Ovary (tissue), 9 donors: ENCODE data around the gene FAM20C. TPM values are rescaled to one million over a fixed set of nuclear protein-coding genes. Genes with fewer than 3 reads are reported as not detected.

ENCODE experiments used
- DNase-seq, 5 donors: peaks; one replicate each; pipeline ENCODE4 v3.0.0-alpha.2; 2019 to 2020
- H3K27ac ChIP-seq, 2 donors: fragments of 200-600 bp; one replicate each; pipeline versions ENCODE4 v1.5.1 to v1.8.0; 2019 to 2022
- H3K27me3 ChIP-seq: fragments of 200-600 bp; one replicate; pipeline ENCODE4 v1.8.0; 2022
- H3K36me3 ChIP-seq: fragments of 200-600 bp; sonication (generic); one replicate; pipeline ENCODE4 v1.5.1; 2019
- H3K4me1 ChIP-seq: one replicate; pipeline ENCODE4 v1.8.1; 2013; ENCODE audit warnings: mild to moderate bottlenecking, moderate library complexity; ENCODE audit not compliant: insufficient read depth
- H3K4me3 ChIP-seq: fragments of 200-600 bp; sonication (generic); one replicate; pipeline ENCODE4 v1.5.1; 2017
- H3K9me3 ChIP-seq, 2 donors: fragments of 200-600 bp in 1 of 2; sonication (generic) in 1 of 2; one replicate each; pipeline versions ENCODE4 v1.5.1 to v1.8.1; 2013 to 2019; ENCODE audit warnings: mild to moderate bottlenecking in 1 of 2, moderate library complexity in 1 of 2
- EP300 ChIP-seq: sonication (generic); formaldehyde crosslinking; IDR thresholded peaks from one replicate; pipeline ENCODE4 v1.6.1; 2017; ENCODE audit warnings: antibody characterized with exemption
- POLR2A ChIP-seq: fragments of 450-650 bp; IDR thresholded peaks from one replicate; pipeline ENCODE4 v1.6.1; 2017; ENCODE audit warnings: antibody characterized with exemption, mild to moderate bottlenecking, moderate library complexity
- WGBS, 3 donors: extraction: QIAGEN DNeasy Blood & Tissue Kit in 1 of 3; methylation state at CpG; one replicate each; pipeline versions ENCODE4 v1.1.5 to v1.1.7; 2013 to 2017; 5-methylcytosine and 5-hydroxymethylcytosine counted together
- intact Hi-C, 4 donors: fragments of 100-400 bp; cut with DNase I; formaldehyde crosslinking; loops; one replicate each; pipeline versions ENCODE4 v1.11.0 to v1.15.1; 2022 to 2023
- polyA plus RNA-seq, 2 donors: library from polyadenylated mRNA; stranded (reverse); fragments of 200-250 nt in 1 of 2; fragments of 350-450 nt in 1 of 2; fragmentation: Illumina TruSeq in 1 of 2; extraction: RNeasy Lipid Tissue Mini Kit (QIAGEN cat#74804) in 1 of 2; gene quantifications; one replicate each; pipeline ENCODE4 v1.2.3, GENCODE V29; 2013 to 2014
- total RNA-seq, 7 donors: library from RNA; depleted of rRNA in 2 of 7; stranded (reverse); fragments of >200 nt in 2 of 7; fragmentation: NEBNext Ultra II Directional in 3 of 7; extraction: Animal tissue kit (Norgen Biotek cat#: 25700) in 3 of 7; gene quantifications; one replicate each; pipeline versions ENCODE4 v1.1.0 to v1.2.4, GENCODE V29; 2016 to 2023
- TF ChIP-seq, protein P1 (sequence below), 3 donors: fragments of 450-650 bp in 2 of 3; fragments of 200-600 bp in 1 of 3; IDR thresholded peaks; one replicate each; pipeline versions ENCODE4 v1.5.1 to v1.8.0; 2016 to 2022; ENCODE audit warnings: antibody characterized with exemption in 3 of 3, mild to moderate bottlenecking in 1 of 3
- donor health status: DM: no; HTN: no; CAD: no; lungs with moderate emphysema.
- donor health status: DM: no; HTN: no; CAD: no.
- donor health status: Bipolar disorder and iron deficiency.
- donor health status: DM: yes; HTN: yes; CAD: no.
- donor health status: DM: no; HTN: no; CAD: no.
- donor health status: DM: yes; HTN: yes; CAD: no.

FAM20C gene
- total and polyA plus RNA-seq, 9 donors = 6.2 to 80.4 (median 33.5) TPM

DNA sequence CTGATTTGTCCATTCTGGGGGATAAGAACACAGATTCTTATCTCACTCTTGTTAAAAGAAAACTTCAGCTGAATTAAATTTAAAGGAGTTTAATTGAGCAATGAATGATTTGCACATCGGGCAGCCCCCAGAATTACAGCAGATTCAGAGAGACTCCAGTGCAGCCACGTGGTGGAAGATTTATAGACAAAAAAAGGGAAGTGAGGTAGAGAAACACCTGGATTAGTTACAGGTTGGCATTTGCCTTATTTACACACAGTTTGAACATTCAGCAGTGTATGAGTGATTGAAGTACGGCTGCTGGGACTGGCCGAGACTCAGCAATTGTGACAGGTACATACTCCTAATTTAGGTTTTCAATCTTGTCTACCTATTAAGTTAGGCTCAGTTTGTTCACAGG is 46.5 kb upstream of the FAM20C start:
- H3K27ac ChIP-seq = no peak overlapping the region
- H3K9me3 ChIP-seq = no peaks in the 10 kb centered on the region
- peaks cover 24% of the 10 kb centered on the region for H3K4me1 ChIP-seq
- H3K4me3 ChIP-seq = no peak overlapping the region
- no peaks in the 10 kb centered on the region for H3K36me3 ChIP-seq
- no peak for DNase-seq
- TF ChIP-seq, protein P1, sequence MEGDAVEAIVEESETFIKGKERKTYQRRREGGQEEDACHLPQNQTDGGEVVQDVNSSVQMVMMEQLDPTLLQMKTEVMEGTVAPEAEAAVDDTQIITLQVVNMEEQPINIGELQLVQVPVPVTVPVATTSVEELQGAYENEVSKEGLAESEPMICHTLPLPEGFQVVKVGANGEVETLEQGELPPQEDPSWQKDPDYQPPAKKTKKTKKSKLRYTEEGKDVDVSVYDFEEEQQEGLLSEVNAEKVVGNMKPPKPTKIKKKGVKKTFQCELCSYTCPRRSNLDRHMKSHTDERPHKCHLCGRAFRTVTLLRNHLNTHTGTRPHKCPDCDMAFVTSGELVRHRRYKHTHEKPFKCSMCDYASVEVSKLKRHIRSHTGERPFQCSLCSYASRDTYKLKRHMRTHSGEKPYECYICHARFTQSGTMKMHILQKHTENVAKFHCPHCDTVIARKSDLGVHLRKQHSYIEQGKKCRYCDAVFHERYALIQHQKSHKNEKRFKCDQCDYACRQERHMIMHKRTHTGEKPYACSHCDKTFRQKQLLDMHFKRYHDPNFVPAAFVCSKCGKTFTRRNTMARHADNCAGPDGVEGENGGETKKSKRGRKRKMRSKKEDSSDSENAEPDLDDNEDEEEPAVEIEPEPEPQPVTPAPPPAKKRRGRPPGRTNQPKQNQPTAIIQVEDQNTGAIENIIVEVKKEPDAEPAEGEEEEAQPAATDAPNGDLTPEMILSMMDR (IDR thresholded peaks at IDR 0.05) = no peak
- TF ChIP-seq POLR2A (no peak), EP300 (no peak)
- WGBS, 3 donors = 72 to 76% (median 74%) methylated on average over 4 of the region's 4 CpGs
- intact Hi-C loops = loop anchor here in 1 of 4 donors (5.0 kb wide), 1 partner anchor 46 kb away; the partner anchor contains the start of gene FAM20C
- H3K27me3 ChIP-seq = no peaks in the 10 kb centered on the region

DNA sequence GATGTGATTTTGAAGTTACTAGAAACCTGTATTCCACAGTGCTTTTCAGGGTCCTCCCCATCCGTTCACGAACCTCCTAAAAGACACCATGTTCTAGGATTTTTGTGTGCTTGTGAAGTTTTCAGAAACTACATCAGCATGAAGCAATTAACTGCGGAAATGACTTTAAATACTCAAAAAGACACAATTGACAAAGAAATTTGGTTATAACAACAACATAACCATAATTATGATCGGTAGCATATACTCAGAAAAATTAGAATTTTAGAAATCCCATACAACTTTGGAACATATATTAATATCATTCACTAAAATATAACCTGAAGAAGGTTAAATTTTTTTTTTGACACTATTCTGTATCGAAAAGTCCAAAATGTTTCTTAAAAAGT is 43.8 kb upstream of the FAM20C start:
- H3K9me3 ChIP-seq = no peaks in the 10 kb centered on the region

DNA sequence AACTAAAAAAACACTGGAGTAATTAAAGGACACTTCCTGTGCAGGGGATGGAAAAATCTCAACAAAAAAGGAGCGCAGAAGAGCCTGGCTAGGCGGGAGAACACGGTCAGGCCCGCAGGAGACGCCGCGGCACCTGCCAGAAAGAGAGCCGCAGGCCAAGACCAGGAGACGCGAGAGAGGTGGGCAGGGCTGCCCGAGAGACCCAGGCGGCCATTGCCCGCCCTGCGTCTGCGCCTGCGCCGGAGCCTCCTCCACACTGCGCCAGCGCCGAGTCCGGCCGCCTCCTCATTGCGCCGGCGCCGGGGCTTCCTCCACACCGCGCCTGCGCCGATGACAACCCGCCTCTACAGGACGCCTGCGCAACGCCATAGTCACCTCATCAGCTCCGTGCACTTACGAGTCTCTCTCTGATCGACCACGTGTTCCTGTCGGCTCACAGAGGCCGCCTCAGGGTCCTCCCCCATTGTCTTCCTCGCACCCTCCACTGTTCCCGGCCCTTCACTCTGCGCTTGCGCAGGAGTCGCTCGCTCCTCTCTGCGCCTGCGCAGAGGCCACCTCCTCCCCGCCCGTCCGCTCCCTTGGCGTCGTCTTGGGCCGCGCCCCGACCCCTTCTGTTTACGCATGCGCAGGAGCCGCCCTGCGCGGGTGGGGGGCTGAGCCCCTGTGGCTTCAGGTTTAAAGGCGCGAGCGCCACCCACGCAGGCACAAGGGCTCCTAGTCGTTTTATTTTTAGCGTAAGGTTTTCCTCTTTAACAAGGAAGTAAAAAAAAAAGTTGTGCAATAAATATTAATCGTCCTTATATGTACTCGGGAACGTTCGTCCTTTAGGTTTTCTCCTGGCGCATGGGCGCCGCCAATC is 43.2 kb upstream of the FAM20C start:
- H3K36me3 ChIP-seq = no peaks in the 10 kb centered on the region
- H3K27me3 ChIP-seq = no peaks in the 10 kb centered on the region
- 1% methylated on average over 70 to 74 of the region's 74 CpGs for WGBS, 3 donors
- peak overlapping the region; percentile 90 to 94 for H3K27ac ChIP-seq
- intact Hi-C loops = loop anchor here in 1 of 4 donors (5.0 kb wide), 1 partner anchor 43 kb away; the partner anchor contains the start of gene FAM20C
- TF ChIP-seq POLR2A = peak; percentile 87
- TF ChIP-seq EP300 = no peak
- TF ChIP-seq, protein P1 (IDR thresholded peaks at IDR 0.05) = no peak
- H3K4me1 ChIP-seq = peaks cover 9% of the 10 kb centered on the region
- peak; percentile 97 to 99 (median 98) for DNase-seq
- H3K9me3 ChIP-seq = no peaks in the 10 kb centered on the region
- H3K4me3 ChIP-seq = peak overlapping the region; percentile 59

More for the DNA sequence above, 43.8 kb upstream of the FAM20C start:
- H3K36me3 ChIP-seq = no peaks in the 10 kb centered on the region
- peak overlapping the region; percentile 90 to 94 for H3K27ac ChIP-seq
- no peaks in the 10 kb centered on the region for H3K27me3 ChIP-seq
- intact Hi-C loops = loop anchor here in 1 of 4 donors (5.0 kb wide), 1 partner anchor 44 kb away; the partner anchor contains the start of gene FAM20C
- WGBS, 3 donors = 73 to 79% (median 74%) methylated on average over 5 of the region's 5 CpGs
- TF ChIP-seq EP300 (no peak), POLR2A (no peak)
- TF ChIP-seq, protein P1 (IDR thresholded peaks at IDR 0.05) = no peak
- H3K4me3 ChIP-seq = peak overlapping the region; percentile 59
- peaks cover 10% of the 10 kb centered on the region for H3K4me1 ChIP-seq
- no peak for DNase-seq

DNA sequence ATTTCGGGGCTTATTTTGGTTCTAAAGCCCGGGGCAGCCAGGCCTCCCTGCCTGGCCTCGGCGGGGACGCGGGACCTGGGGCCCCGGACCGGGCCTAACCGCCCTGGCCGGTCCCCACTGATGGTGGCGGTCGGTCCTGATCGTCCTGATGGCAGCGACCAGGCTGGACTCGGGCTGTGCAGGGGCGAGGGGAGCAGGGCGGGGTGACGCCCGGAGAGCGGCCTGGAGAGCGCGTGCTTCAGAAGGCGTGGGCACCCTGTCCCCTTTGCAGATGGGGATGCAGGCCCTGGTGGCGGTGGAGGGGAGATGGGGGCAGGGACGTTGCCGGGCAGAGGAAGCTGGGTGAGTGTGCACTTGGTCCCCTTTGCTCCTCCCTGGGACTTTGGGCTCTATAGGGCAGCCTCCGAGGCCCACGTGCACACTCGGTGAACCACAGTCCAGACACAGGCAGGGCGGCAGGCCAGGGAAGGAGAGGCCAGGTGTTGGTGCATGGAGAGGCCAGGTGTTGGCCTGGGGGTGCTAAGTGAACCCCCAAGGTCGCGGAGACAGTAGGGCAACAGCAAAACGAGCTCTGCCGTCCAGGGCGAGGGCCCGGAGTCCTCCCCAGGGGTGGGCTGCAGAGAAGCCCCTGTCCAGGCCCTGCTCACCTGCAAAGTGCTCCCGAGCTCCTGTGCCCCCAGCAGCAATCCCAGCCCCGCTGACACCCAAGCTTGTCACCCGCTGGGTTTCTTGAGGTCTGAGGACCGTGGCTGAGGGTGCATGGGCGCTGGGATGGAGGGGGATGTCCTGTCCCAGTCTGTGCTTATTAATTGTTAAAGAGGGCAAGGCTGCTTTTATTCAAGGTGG is 42.4 kb upstream of the FAM20C start:
- H3K27me3 ChIP-seq = no peaks in the 10 kb centered on the region
- intact Hi-C loops = loop anchor here in 1 of 4 donors (5.0 kb wide), 1 partner anchor 42 kb away; the partner anchor contains the start of gene FAM20C
- peaks cover 9% of the 10 kb centered on the region for H3K4me1 ChIP-seq
- TF ChIP-seq POLR2A (no peak), EP300 (no peak)
- TF ChIP-seq, protein P1 (IDR thresholded peaks at IDR 0.05) = peak in 1 of 3 donors; percentile 26
- H3K36me3 ChIP-seq = no peaks in the 10 kb centered on the region
- H3K4me3 ChIP-seq = peak overlapping the region; percentile 59
- DNase-seq = peak in 4 of 5 donors; percentile 57 to 75 (median 72)
- no peaks in the 10 kb centered on the region for H3K9me3 ChIP-seq
- H3K27ac ChIP-seq = peak overlapping the region; percentile 90 to 94
- 40 to 45% (median 43%) methylated on average over 41 of the region's 41 CpGs for WGBS, 3 donors
